ENCODE data around the gene ZMYND12. TPM values are rescaled to one million over a fixed set of nuclear protein-coding genes. Genes with fewer than 3 reads are reported as not detected.

The ZMYND12 gene
- total and polyA plus RNA-seq, 2 of the 4 experiments (the other 2 are of a cell fraction): under 0.01 to 0.03 TPM

GRCh38 chr1:42462828-42463763 lies 7.3 kb upstream of the ZMYND12 start, which contains the start of gene CCDC30:
Gene CCDC30, plus strand, starts transcription at chr1:42463286. Its CDS starts 17,266 bp downstream, at chr1:42480552.
- no TSS peak for BruUV-seq (replicated peaks)
- no peak within 1 kb of the TSS for H2BK120ac ChIP-seq (ENCODE audit: low read depth, low read length)
- dilution Hi-C loops (cut with HindIII; ENCODE audit: low sequenced_read_pairs, unreplicated experiment): no loop called here
- H3K9me1 ChIP-seq (ENCODE audit: insufficient read depth, low read length): no peaks in the 10 kb centered on the region
- H2AK9ac ChIP-seq (replicated peaks; ENCODE audit: low read depth, low read length, poor library complexity): no peak within 1 kb of the TSS
- H3K4ac ChIP-seq (ENCODE audit: low read depth, low read length): no peak within 1 kb of the TSS
- H3K27me3 ChIP-seq (ENCODE audit: control insufficient read depth, insufficient read depth, low read length): peaks cover under 1% of the 10 kb centered on the region; the same call in 1 of the 2 replicates
- H3K4me3 ChIP-seq (ENCODE audit: insufficient read depth, low read depth, low read length): peak within 1 kb of the TSS; percentile 61
- peak within 1 kb of the TSS; percentile 96 for H2AFZ ChIP-seq (replicated peaks; ENCODE audit: low read length, poor library complexity)
- no peak within 1 kb of the TSS for H3K18ac ChIP-seq (ENCODE audit: low read depth, low read length)
- TF ChIP-seq MAZ (IDR thresholded peaks at IDR 0.05; ENCODE audit: borderline replicate concordance, low read depth, low read length): peak; percentile 49; the same call in 1 of the 2 replicates
- peak; percentile 72 for TF ChIP-seq USF2 (IDR thresholded peaks at IDR 0.05; ENCODE audit: low read depth, low read length)
- peak; percentile 35 for TF ChIP-seq RCOR1 (IDR thresholded peaks at IDR 0.05; ENCODE audit: insufficient replicate concordance, low read length)
- peak; percentile 53 for TF ChIP-seq MXI1 (IDR thresholded peaks at IDR 0.05; ENCODE audit: borderline replicate concordance, low read depth, low read length)
- TF ChIP-seq SMC3 (IDR thresholded peaks at IDR 0.05; ENCODE audit: low read depth, low read length): no peak
- no peak for TF ChIP-seq MAFK (IDR thresholded peaks at IDR 0.05; ENCODE audit: low read depth, low read length)
- no peak within 1 kb of the TSS for H3K23ac ChIP-seq (ENCODE audit: low read depth, low read length)
- H4K20me1 ChIP-seq (ENCODE audit: insufficient read depth, low read length): no peaks in the 10 kb centered on the region
- no peak within 1 kb of the TSS for H4K91ac ChIP-seq (ENCODE audit: insufficient read depth, low read depth, low read length)
- intact Hi-C loops (cut with micrococcal nuclease): loop anchor here (2.0 to 5.0 kb wide), 2 partner anchors 194 to 316 kb away; partner anchors contain the start of gene PPIH
- H3K14ac ChIP-seq (replicated peaks; ENCODE audit: low read depth, low read length): no peak within 1 kb of the TSS
- no peak within 1 kb of the TSS for H2BK15ac ChIP-seq (ENCODE audit: low read depth, low read length)
- H3K56ac ChIP-seq (ENCODE audit: extremely low read depth, insufficient read depth, low read length): no peak within 1 kb of the TSS
- H2AK5ac ChIP-seq (ENCODE audit: low read depth, low read length): no peak within 1 kb of the TSS
- peak; percentile 98 for DNase-seq
- H3K9me3 ChIP-seq (ENCODE audit: control insufficient read depth, insufficient read depth, low read length): no peaks in the 10 kb centered on the region
- 2% methylated on average over 32 of the region's 59 CpGs; no CpG with 5 or more reads in 1 of the 2 experiments for WGBS, 2 experiments (ENCODE audit: extremely low coverage in 2 of 2, insufficient read length in 1 of 2)
- peak within 1 kb of the TSS in 1 of 2 experiments; percentile 11; a peak in 1 of 4 replicates for H4K8ac ChIP-seq (ENCODE audit: low read depth in 2 of 2, low read length in 2 of 2)
- no peaks in the 10 kb centered on the region for H3K36me3 ChIP-seq (ENCODE audit: control insufficient read depth, insufficient read depth, low read length)
- ChIA-PET CTCF (no interaction called here), POLR2A (ENCODE audit: unreplicated experiment) (interaction anchor here (0.6 kb wide), 1 partner anchor 71 kb away, joined by 10 read pairs; no protein-coding TSS in a partner anchor)
- peak within 1 kb of the TSS; percentile 93 for H3K4me2 ChIP-seq (ENCODE audit: low read depth, low read length)
- peak; percentile 100 for ATAC-seq (ENCODE audit: low read depth)
- no peak within 1 kb of the TSS for H2BK20ac ChIP-seq (ENCODE audit: low read depth, low read length)
- no peak within 1 kb of the TSS for H4K5ac ChIP-seq (ENCODE audit: low read depth, low read length)
- in situ Hi-C loops (cut with MboI; ENCODE audit: low sequenced_read_pairs): no loop called here
- no peaks in the 10 kb centered on the region for H3K4me1 ChIP-seq (ENCODE audit: control insufficient read depth, insufficient read depth, low read length)
- H3K9ac ChIP-seq (ENCODE audit: low read depth, low read length): no peak within 1 kb of the TSS; the same call in 1 of the 2 replicates
- H3K79me1 ChIP-seq (ENCODE audit: low read depth in 1 of 2, low read length in 2 of 2): no peaks in the 10 kb centered on the region
- no peak within 1 kb of the TSS for H3K27ac ChIP-seq (ENCODE audit: insufficient read depth, low read length)
- H2BK5ac ChIP-seq (ENCODE audit: low read depth, low read length, poor library complexity, severe bottlenecking): no peak within 1 kb of the TSS

Measured in IMR-90 (cell line).